CD4-positive, alpha-beta memory T cell (primary cell): Measurements from ENCODE around the gene DIS3L2. TPM values are rescaled to one million over a fixed set of nuclear protein-coding genes. Genes with fewer than 3 reads are reported as not detected.

Source experiments
- CTCF ChIA-PET: fragments of 350-600 bp; sonication (Branson Sonifier 250); formaldehyde crosslinking; loops from one replicate; lab custom pipeline; 2021; ENCODE audit warnings: inconsistent platforms; ENCODE audit not compliant: partially characterized antibody; lab: Charles Lee
- POLR2A ChIA-PET: fragments of 350-600 bp; sonication (Branson Sonifier 250); formaldehyde crosslinking; loops from one replicate; lab custom pipeline; 2021; ENCODE audit not compliant: partially characterized antibody; lab: Charles Lee
- DNase-seq, 5 donors: peaks; one replicate each; pipeline versions ENCODE4 v3.0.0 to v3.0.0-alpha.2; 2020 to 2022; ENCODE audit warnings: mixed read lengths in 1 of 5
- H3K27ac ChIP-seq: one replicate; pipeline ENCODE4 v1.7.0; 2013; ENCODE audit warnings: low read depth, low read length
- H3K27me3 ChIP-seq: 2 replicates; pipeline ENCODE4 v1.7.0; 2013; ENCODE audit warnings: mild to moderate bottlenecking, low read length, moderate library complexity; ENCODE audit not compliant: insufficient read depth
- H3K36me3 ChIP-seq: 2 replicates; pipeline ENCODE4 v1.7.0; 2013; ENCODE audit warnings: mild to moderate bottlenecking, low read length, moderate library complexity; ENCODE audit not compliant: insufficient read depth
- H3K4me1 ChIP-seq: 2 replicates; pipeline ENCODE4 v1.7.0; 2013; ENCODE audit warnings: mild to moderate bottlenecking, low read length, moderate library complexity; ENCODE audit not compliant: insufficient read depth
- H3K4me3 ChIP-seq, 2 donors: one replicate each; pipeline ENCODE4 v1.7.0; 2013; ENCODE audit warnings: low read length in 2 of 2, mild to moderate bottlenecking in 1 of 2
- H3K9me3 ChIP-seq, 2 donors: one replicate each; pipeline ENCODE4 v1.7.0; 2013; ENCODE audit warnings: low read length in 2 of 2, control low read depth in 1 of 2; ENCODE audit not compliant: control insufficient read depth in 1 of 2
- H3K27ac Mint-ChIP-seq, 7 donors: one replicate each; pipeline ENCODE4 v1.8.0; 2020 to 2021; ENCODE audit warnings: mixed read lengths in 7 of 7, mild to moderate bottlenecking in 6 of 7, inconsistent platforms in 3 of 7, moderate library complexity in 3 of 7
- H3K27me3 Mint-ChIP-seq, 2 donors: one replicate each; pipeline ENCODE4 v1.8.0; 2020 to 2021; ENCODE audit warnings: mixed read lengths in 2 of 2
- H3K36me3 Mint-ChIP-seq, 2 donors: one replicate each; pipeline ENCODE4 v1.8.0; 2020 to 2021; ENCODE audit warnings: mixed read lengths in 2 of 2, inconsistent platforms in 1 of 2, mild to moderate bottlenecking in 1 of 2
- H3K4me1 Mint-ChIP-seq, 4 donors: one replicate each; pipeline ENCODE4 v1.8.0; 2020 to 2021; ENCODE audit warnings: mixed read lengths in 4 of 4, mild to moderate bottlenecking in 1 of 4
- H3K4me3 Mint-ChIP-seq, 8 donors: one replicate each; pipeline ENCODE4 v1.8.0; 2020 to 2021; ENCODE audit warnings: mixed read lengths in 8 of 8, mild to moderate bottlenecking in 7 of 8, moderate library complexity in 6 of 8, inconsistent platforms in 3 of 8
- H3K9me3 Mint-ChIP-seq, 8 donors: one replicate each; pipeline ENCODE4 v1.8.0; 2020 to 2021; ENCODE audit warnings: mixed read lengths in 8 of 8, mild to moderate bottlenecking in 5 of 8, inconsistent platforms in 3 of 8, moderate library complexity in 1 of 8
- intact Hi-C: fragments of 100-400 bp; cut with micrococcal nuclease; formaldehyde crosslinking; loops from one replicate; pipeline ENCODE4 v1.15.1; 2023
- polyA plus RNA-seq, 2 donors: library from polyadenylated mRNA; unstranded; fragments of 300-500 nt; fragmentation: Illumina TruSeq; gene quantifications; one replicate each; pipeline ENCODE4 v1.2.3, GENCODE V29; 2021
- total RNA-seq, 2 experiments: library from RNA; stranded (reverse); gene quantifications; one replicate each; pipeline ENCODE4 v1.2.3, GENCODE V29; 2021

The DIS3L2 gene
- total and polyA plus RNA-seq, 4 experiments from 2014 or later, result 16.0 to 59.7 (median 39.3) TPM

GRCh38 chr2:232190796-232191195 lies 229.3 kb downstream of the DIS3L2 start:
- Mint-ChIP-seq H3K27ac (no peak overlapping the region), H3K9me3 (peaks cover 0 to 20% (median 8%) of the 10 kb centered on the region in 8 donors), H3K27me3 (no peaks in the 10 kb centered on the region), H3K4me3 (no peak overlapping the region), H3K36me3 (peaks cover 36 to 73% of the 10 kb centered on the region in 2 donors), H3K4me1 (no peaks in the 10 kb centered on the region)
- Histone ChIP-seq H3K27me3 (no peaks in the 10 kb centered on the region), H3K27ac (no peak overlapping the region), H3K4me1 (no peaks in the 10 kb centered on the region), H3K36me3 (no peaks in the 10 kb centered on the region), H3K4me3 (no peak overlapping the region), H3K9me3 (no peaks in the 10 kb centered on the region)
- intact Hi-C loops, result no loop called here
- ChIA-PET CTCF (no interaction called here), POLR2A (no interaction called here)
- DNase-seq, result no peak

DNA sequence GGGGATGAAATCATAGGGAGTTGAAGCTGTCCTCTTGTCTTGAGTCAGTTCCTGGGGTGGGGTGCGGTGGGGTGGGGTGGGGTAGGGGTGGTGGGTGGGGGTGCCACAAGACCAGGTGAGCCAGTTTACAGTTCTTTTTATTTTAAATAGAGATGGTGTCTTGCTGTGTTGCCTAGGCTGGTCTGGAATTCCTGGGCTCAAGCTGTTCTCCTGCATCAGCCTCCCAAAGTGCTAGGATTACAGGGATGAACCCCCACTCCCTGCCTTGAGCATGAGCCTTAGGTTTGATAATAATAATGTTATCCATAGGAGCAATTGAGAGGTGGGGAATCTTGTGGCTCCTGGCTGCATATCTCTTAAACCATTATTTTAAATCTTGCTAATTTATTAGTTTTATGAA lies 234.0 kb downstream of the DIS3L2 start:
- H3K36me3 ChIP-seq, result peaks cover 6% of the 10 kb centered on the region
- Mint-ChIP-seq H3K9me3 (peaks cover 0 to 20% (median 8%) of the 10 kb centered on the region in 8 donors), H3K27me3 (no peaks in the 10 kb centered on the region), H3K36me3 (peaks cover 52 to 66% of the 10 kb centered on the region in 2 donors), H3K4me3 (no peak overlapping the region), H3K27ac (no peak overlapping the region), H3K4me1 (no peaks in the 10 kb centered on the region)
- H3K27me3 ChIP-seq, result no peaks in the 10 kb centered on the region
- DNase-seq, result no peak
- ChIA-PET CTCF (no interaction called here), POLR2A (no interaction called here)
- no peaks in the 10 kb centered on the region for H3K4me1 ChIP-seq
- no peaks in the 10 kb centered on the region for H3K9me3 ChIP-seq
- H3K27ac ChIP-seq, result no peak overlapping the region
- intact Hi-C loops, result no loop called here
- no peak overlapping the region for H3K4me3 ChIP-seq

- peaks cover 0 to 20% (median 7%) of the 10 kb centered on the region in 8 donors for H3K9me3 Mint-ChIP-seq
- H3K4me1 Mint-ChIP-seq, result no peaks in the 10 kb centered on the region
- peaks cover 6% of the 10 kb centered on the region for H3K36me3 ChIP-seq
- H3K4me3 Mint-ChIP-seq, result no peak overlapping the region
- no peaks in the 10 kb centered on the region for H3K27me3 Mint-ChIP-seq
- no peak overlapping the region for H3K27ac ChIP-seq
- H3K9me3 ChIP-seq, result no peaks in the 10 kb centered on the region
- no peak for DNase-seq
- intact Hi-C loops, result no loop called here
- no peak overlapping the region for H3K27ac Mint-ChIP-seq
- CTCF ChIA-PET, result no interaction called here
- POLR2A ChIA-PET, result no interaction called here
- H3K4me3 ChIP-seq, result no peak overlapping the region
- peaks cover 51 to 64% of the 10 kb centered on the region in 2 donors for H3K36me3 Mint-ChIP-seq
- H3K27me3 ChIP-seq, result no peaks in the 10 kb centered on the region
- H3K4me1 ChIP-seq, result no peaks in the 10 kb centered on the region
Measured at GRCh38 chr2:232196802-232197201, 235.3 kb downstream of the DIS3L2 start.

GRCh38 chr2:232200195-232200594 lies 238.7 kb downstream of the DIS3L2 start:
- peak overlapping the region in 1 of 7 donors; percentile 8 for H3K27ac Mint-ChIP-seq
- H3K4me1 Mint-ChIP-seq, result no peaks in the 10 kb centered on the region
- peaks cover 49 to 56% of the 10 kb centered on the region in 2 donors for H3K36me3 Mint-ChIP-seq
- H3K27me3 Mint-ChIP-seq, result no peaks in the 10 kb centered on the region
- Histone ChIP-seq H3K4me3 (no peak overlapping the region), H3K9me3 (no peaks in the 10 kb centered on the region), H3K27me3 (no peaks in the 10 kb centered on the region), H3K27ac (no peak overlapping the region), H3K4me1 (no peaks in the 10 kb centered on the region), H3K36me3 (peaks cover 6% of the 10 kb centered on the region)
- H3K4me3 Mint-ChIP-seq, result no peak overlapping the region
- ChIA-PET POLR2A (no interaction called here), CTCF (no interaction called here)
- intact Hi-C loops, result no loop called here
- H3K9me3 Mint-ChIP-seq, result peaks cover 0 to 1% (median 0%) of the 10 kb centered on the region in 8 donors
- no peak for DNase-seq

DNA sequence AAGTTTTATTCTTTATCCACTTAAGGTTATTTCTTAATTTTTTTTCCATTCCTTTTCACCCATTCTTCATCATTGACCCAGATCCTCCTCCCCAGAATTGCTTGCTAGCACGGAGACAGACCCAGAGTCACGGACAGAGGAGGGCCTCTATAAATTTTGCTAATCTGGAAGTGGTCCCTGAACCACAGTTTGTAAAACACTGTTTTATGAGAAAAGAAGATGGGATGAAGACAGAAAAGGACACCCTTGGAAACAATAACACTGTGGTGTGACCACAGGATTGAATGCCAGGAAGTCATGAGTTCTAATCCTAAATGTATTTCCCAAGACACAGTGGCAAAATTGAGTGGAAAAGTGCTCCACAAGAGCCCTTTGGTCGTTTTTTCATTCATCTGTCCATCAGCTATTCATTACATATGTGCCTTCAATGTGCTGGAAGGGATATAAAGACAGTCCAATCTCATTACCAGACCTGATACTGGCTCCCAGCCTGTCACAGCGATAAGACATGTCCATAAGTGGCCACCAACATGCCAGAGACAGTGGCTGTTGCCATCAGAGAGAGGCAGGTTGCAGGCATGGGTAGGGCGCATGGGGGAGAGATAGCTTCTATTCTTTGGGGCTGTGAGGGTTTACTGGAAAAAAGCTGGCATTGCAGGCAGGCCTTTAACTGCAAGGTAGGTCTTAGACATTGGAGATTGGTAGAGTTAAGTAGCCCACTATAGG lies 241.8 kb downstream of the DIS3L2 start:
- Histone ChIP-seq H3K4me1 (no peaks in the 10 kb centered on the region), H3K36me3 (peaks cover 6% of the 10 kb centered on the region), H3K27ac (no peak overlapping the region), H3K9me3 (no peaks in the 10 kb centered on the region), H3K27me3 (no peaks in the 10 kb centered on the region), H3K4me3 (no peak overlapping the region)
- Mint-ChIP-seq H3K27ac (peak overlapping the region in 1 of 7 donors; percentile 31), H3K36me3 (peaks cover 44 to 56% of the 10 kb centered on the region in 2 donors), H3K9me3 (no peaks in the 10 kb centered on the region), H3K4me3 (no peak overlapping the region), H3K27me3 (no peaks in the 10 kb centered on the region), H3K4me1 (no peaks in the 10 kb centered on the region)
- CTCF ChIA-PET, result no interaction called here
- intact Hi-C loops, result no loop called here
- POLR2A ChIA-PET, result no interaction called here
- DNase-seq, result no peak

- Histone ChIP-seq H3K27ac (no peak overlapping the region), H3K27me3 (no peaks in the 10 kb centered on the region), H3K36me3 (peaks cover 2% of the 10 kb centered on the region), H3K4me3 (no peak overlapping the region), H3K9me3 (no peaks in the 10 kb centered on the region), H3K4me1 (no peaks in the 10 kb centered on the region)
- ChIA-PET CTCF (no interaction called here), POLR2A (no interaction called here)
- Mint-ChIP-seq H3K27ac (peak overlapping the region in 2 of 7 donors; percentile 31 to 32), H3K36me3 (peaks cover 39 to 50% of the 10 kb centered on the region in 2 donors), H3K9me3 (no peaks in the 10 kb centered on the region), H3K4me3 (no peak overlapping the region), H3K4me1 (no peaks in the 10 kb centered on the region), H3K27me3 (no peaks in the 10 kb centered on the region)
- intact Hi-C loops, result no loop called here
- DNase-seq, result no peak
Measured at GRCh38 chr2:232203936-232204335, 242.4 kb downstream of the DIS3L2 start.

DNA sequence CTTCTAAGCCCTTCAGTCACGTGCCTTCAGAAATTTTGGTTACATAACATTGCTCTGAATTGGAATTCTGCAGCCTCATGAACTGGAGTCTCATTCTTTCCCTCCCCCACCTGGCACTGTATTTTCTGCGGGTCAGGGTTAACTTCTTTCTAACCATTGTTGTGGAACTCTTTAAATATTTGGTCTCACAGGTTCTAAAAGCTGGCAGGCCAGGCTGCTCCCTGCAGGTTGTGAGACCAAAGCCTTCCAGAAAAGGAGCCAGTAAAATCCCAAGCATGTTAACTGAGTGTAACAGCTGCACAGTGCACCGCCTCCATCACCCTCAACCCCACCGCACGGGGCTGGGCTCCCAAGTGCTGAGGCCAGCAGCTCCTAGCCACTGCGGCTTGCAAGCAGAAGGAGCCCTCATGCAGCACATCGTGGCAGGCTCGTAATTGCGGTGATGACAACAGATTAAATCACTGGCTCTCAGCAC lies 243.0 kb downstream of the DIS3L2 start:
- H3K27ac Mint-ChIP-seq, result no peak overlapping the region
- H3K9me3 Mint-ChIP-seq, result no peaks in the 10 kb centered on the region
- ChIA-PET CTCF (no interaction called here), POLR2A (no interaction called here)
- no peak overlapping the region for H3K4me3 Mint-ChIP-seq
- no peaks in the 10 kb centered on the region for H3K27me3 ChIP-seq
- no peaks in the 10 kb centered on the region for H3K4me1 ChIP-seq
- intact Hi-C loops, result no loop called here
- no peaks in the 10 kb centered on the region for H3K36me3 ChIP-seq
- DNase-seq, result no peak
- no peak overlapping the region for H3K4me3 ChIP-seq
- no peak overlapping the region for H3K27ac ChIP-seq
- peaks cover 0 to 2% (median 0%) of the 10 kb centered on the region in 4 donors for H3K4me1 Mint-ChIP-seq
- H3K36me3 Mint-ChIP-seq, result peaks cover 41 to 50% of the 10 kb centered on the region in 2 donors
- no peaks in the 10 kb centered on the region for H3K27me3 Mint-ChIP-seq
- H3K9me3 ChIP-seq, result no peaks in the 10 kb centered on the region
